HG02840 (cell line): ENCODE measurements around the gene PRSS22.

Source experiments
- ATAC-seq: cut with Tn5 transposase; IDR thresholded peaks from one replicate; pipeline ENCODE4 v1.9.1; 2021; ENCODE audit warnings: mild to moderate bottlenecking, moderate library complexity, moderate number of reproducible peaks; ENCODE audit not compliant: unreplicated experiment, low FRiP score

PRSS22 gene

GRCh38 chr16:2852731-2853507, 5.1 kb downstream of the PRSS22 start:
- ATAC-seq: no peak

GRCh38 chr16:2852003-2852730, 5.8 kb downstream of the PRSS22 start:
- ATAC-seq: no peak

- no peak for ATAC-seq
Measured at GRCh38 chr16:2848933-2849725, 8.8 kb downstream of the PRSS22 start.

DNA sequence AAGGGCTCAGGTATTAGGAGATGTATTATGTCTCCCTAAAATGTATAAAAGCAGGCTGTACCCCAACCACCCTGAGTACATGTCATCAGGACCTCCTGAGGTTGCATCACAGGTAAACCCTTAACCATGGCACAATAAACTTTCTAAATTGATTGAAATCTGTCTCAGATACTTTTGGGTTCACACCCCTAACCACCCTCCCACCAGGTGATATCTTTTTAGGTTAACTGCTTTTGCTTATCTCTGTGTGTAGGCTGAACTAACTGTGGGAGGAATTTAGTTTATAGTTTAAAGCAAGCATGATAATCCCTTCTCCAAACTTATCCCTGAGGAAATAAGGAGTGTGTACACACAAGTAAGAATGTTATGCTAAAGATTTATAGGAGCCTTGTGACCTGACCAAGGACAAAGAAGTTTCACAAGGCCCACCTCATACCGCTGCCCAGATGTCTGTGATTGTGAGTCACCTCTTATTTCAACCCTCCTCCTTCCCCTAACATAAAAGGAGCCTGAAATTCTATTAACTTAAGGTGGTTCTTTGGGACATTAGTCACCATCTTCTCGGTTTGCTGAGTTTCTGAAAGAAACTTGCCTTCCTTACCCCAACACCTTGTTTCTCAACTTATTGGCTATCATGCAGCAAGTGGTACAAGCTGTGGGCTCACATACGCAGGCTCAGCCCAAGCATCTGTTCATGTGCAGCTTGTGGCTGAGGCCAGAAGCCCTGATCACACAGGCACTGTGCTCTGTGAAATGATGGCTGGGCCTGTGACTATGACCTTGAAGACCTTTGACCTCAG, 11.3 kb downstream of the PRSS22 start:
- no peak for ATAC-seq

GRCh38 chr16:2845116-2845515, 12.9 kb downstream of the PRSS22 start:
- no peak for ATAC-seq

DNA sequence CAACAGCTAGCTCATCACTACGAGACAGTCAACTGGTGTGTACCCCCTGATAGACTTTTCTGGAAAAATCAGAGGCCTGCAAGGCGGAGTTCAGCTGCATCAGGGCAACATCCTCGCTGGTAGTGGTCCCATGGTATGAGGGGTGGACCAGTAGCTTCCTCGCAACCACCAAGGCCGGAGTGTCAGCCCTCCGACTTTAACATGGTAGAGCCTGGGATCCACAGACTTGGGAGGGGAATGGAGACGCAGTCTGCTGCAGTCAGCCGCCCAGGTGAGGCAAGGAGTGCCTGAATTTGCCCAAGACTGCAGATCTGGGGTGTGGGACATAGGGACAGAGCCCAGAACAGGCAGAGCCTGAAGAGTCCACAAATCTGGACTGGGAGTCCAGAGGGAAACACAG, 14.4 kb downstream of the PRSS22 start:
- no peak for ATAC-seq

- no peak for ATAC-seq
Measured at GRCh38 chr16:2842340-2843000, 15.5 kb downstream of the PRSS22 start.

- ATAC-seq: no peak
Measured at GRCh38 chr16:2841606-2842339, 16.2 kb downstream of the PRSS22 start.

DNA sequence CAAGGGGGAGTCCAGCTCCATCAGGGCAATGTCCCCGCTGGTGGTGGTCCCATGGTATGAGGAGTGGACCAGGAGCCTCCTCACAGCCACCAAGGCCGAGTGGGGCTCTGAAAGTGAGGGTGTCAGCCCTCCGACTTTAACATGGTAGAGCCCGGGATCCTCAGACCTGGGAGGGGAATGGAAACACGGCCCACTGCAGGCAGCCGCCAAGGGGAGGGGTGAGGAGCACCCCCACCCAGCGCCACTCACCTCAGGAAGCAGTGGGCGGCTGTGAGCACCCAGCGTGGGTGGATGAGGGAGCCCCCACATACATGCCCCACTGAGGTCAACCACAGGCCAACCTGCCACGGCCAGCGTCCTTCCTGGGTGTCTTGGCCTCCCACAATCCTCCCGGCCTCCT, 17.1 kb downstream of the PRSS22 start:
- ATAC-seq: no peak

GRCh38 chr16:2839650-2840450, 18.1 kb downstream of the PRSS22 start:
- no peak for ATAC-seq

DNA sequence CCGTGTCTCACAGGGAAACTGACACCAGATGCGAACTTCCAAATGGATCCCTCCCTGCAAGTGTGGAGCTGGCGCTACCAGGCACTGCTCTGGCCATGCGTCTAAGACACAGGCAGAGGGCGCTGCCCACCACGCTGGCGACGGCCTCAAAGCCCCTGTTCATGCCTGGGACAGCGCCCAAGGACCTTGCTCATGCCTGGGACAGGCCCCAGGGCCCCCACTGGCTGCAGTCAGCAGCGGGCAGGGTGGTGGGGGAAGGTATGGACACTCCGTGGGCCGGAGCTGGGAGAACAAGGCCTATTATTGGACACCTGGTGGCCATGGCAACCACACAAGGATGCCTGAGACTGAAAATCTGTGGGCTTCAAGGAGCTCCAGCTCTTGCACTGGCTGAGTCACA, 19.0 kb downstream of the PRSS22 start:
- no peak for ATAC-seq

- ATAC-seq: no peak
Measured at GRCh38 chr16:2836646-2837508, 21.1 kb downstream of the PRSS22 start.

DNA sequence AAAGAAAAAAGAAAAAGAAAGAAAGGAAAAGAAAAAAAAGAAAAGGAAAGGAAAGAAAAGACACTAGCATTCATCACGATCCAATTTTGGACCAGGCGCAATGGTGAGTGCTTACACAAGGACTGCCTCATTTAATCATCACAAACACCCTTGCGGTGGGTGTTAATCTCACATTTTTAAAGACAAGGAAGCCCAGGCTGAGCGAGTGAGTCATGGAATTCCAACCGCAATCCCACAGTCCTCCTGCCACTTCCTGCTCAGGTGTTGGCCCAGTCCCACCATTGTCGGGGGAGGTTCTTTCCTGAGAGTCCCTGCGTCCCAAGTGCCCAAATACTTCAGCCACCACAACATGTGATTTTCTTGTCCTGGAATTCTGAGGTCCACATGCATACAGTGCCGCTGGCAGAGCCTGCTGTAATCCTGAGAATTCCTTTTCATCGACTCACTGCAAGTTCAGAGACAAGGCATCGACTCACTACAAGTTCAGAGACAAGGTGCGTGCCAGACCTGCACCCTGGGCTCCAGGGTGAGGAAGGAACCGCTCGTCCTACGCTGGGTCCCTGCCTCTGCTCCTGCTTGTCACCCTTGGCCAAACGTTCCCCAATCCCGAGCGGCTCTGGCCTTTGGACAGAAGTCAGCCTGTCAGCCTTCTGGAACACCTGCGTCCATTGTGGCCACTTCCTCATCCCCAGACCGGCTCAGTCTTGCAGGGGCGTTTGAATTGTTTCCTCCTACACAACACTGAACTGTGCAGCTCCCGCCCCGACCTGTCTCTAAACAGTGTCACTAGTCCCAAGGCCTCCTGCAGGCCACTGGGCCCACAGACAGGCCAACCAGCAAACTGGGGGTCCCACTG, 22.1 kb downstream of the PRSS22 start:
- ATAC-seq: no peak

- ATAC-seq: no peak
Measured at GRCh38 chr16:2834968-2835367, 23.0 kb downstream of the PRSS22 start.

DNA sequence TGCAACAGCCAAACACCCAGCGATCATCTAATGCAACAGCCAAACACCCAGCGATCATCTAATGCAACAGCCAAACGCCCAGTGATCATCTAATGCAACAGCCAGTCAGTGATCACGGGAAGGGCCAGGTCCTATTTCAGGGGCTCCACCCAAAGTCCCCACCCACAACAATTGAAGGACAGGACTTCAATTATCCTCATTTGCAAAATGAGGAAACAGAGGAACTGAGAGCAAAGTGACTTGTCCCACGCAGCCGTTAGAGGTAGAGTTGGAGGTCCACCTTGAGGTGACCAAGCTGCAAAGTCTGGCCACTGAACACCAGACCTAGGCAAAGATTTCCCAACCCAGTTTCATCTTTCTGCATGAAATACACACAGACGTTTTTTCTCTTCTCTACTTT, 24.2 kb downstream of the PRSS22 start:
- no peak for ATAC-seq

- no peak for ATAC-seq
Measured at GRCh38 chr16:2831203-2831602, 26.8 kb downstream of the PRSS22 start.

DNA sequence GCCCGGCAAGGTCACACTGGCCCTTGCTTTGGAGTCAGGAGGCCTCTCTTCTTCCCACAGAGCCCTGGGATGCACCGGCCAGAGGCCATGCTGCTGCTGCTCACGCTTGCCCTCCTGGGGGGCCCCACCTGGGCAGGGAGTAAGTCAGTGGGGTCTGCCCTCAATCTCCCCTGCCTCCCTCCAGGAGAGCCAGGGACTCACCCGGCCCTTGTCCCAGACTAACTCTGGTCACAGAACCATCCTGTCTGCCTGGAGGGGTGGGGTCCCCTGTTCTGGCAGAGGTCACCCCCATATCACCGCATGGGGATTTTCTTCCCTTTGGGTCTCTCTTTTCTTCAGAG, 27.6 kb downstream of the PRSS22 start:
- no peak for ATAC-seq
